Brain microvascular endothelial cell (primary cell): ENCODE results near the gene PTBP1.

Experiments
- DNase-seq: peaks from one replicate; pipeline ENCODE4 v3.0.0-alpha.2; 2020
- H3K27ac ChIP-seq: fragments of 250-450 bp; sonication (Bioruptor Pico); 2 replicates; pipeline ENCODE4 v1.5.1; 2020; ENCODE audit warnings: mild to moderate bottlenecking, moderate library complexity
- H3K27me3 ChIP-seq: fragments of 250-450 bp; sonication (Bioruptor Pico); replicated peaks from 2 replicates; pipeline ENCODE4 v1.5.1; 2020; ENCODE audit warnings: mild to moderate bottlenecking
- H3K36me3 ChIP-seq: fragments of 250-450 bp; sonication (Bioruptor Pico); replicated peaks from 2 replicates; pipeline ENCODE4 v1.5.1; 2020; ENCODE audit warnings: mild to moderate bottlenecking
- H3K4me3 ChIP-seq: 2 replicates; pipeline ENCODE4 v1.5.1; 2011; ENCODE audit warnings: low read depth, mild to moderate bottlenecking, control low read depth, low read length, moderate library complexity
- in situ Hi-C: cut with HindIII; loops from 2 replicates; pipeline ENCODE4 v1.10.0; 2017; ENCODE audit warnings: low sequenced_read_pairs, low pct_ligation_motif_present
- TF ChIP-seq, protein P1 (sequence below): IDR thresholded peaks from 2 replicates; pipeline ENCODE4 v1.5.1; 2011; ENCODE audit warnings: low read depth, mild to moderate bottlenecking, moderate library complexity, low read length, control low read depth, inconsistent platforms; ENCODE audit errors: missing control alignments

PTBP1 gene

DNA sequence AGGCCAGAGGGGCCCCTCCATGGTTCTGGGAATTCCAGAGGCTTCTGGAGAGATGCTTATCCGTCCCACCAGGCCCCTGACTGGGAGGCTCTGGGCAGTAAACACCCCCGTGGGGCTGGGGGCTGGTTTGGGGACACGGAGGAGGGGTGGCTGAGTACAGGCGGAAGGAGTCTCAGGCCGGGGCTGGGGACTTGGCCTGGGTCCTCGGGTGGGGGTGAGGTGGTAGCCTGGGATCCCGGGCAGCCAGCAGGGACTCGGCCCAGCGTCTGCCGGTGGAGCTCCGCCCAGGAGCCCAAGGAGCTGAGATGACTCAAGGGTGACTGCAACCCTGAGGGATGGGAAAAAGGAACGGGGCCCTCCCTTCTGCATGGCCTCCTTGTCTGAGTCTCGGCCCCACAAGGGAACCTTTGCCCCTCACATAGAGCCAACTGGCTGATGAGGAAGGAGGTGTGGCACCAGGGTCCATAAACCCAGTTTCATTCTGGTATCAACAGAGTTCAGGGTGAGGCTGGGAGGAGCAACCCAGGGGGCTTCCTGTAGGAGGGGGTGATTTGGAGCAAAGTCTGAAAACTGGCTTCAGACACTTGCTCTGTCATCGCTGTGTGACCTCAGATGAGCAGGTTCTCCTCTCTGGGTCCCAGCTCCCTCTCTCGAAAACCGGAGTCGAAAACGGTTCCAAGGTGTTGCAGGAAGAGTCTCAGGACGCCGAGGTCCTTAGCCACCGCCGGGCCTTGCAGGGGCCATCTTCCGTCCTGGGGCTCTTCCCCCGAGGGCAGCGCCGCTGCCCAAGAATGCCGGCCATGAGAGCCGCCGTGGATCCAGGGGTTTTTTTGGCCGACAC, 45.5 kb upstream of the PTBP1 start:
- peak; percentile 85 for DNase-seq
- H3K36me3 ChIP-seq, result no peaks in the 10 kb centered on the region
- TF ChIP-seq, protein P1, sequence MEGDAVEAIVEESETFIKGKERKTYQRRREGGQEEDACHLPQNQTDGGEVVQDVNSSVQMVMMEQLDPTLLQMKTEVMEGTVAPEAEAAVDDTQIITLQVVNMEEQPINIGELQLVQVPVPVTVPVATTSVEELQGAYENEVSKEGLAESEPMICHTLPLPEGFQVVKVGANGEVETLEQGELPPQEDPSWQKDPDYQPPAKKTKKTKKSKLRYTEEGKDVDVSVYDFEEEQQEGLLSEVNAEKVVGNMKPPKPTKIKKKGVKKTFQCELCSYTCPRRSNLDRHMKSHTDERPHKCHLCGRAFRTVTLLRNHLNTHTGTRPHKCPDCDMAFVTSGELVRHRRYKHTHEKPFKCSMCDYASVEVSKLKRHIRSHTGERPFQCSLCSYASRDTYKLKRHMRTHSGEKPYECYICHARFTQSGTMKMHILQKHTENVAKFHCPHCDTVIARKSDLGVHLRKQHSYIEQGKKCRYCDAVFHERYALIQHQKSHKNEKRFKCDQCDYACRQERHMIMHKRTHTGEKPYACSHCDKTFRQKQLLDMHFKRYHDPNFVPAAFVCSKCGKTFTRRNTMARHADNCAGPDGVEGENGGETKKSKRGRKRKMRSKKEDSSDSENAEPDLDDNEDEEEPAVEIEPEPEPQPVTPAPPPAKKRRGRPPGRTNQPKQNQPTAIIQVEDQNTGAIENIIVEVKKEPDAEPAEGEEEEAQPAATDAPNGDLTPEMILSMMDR, result no peak
- in situ Hi-C loops, result no loop called here
- peak overlapping the region; percentile 97 for H3K27ac ChIP-seq
- H3K4me3 ChIP-seq, result no peak overlapping the region
- H3K27me3 ChIP-seq, result no peaks in the 10 kb centered on the region

GRCh38 chr19:752652-753517, 44.4 kb upstream of the PTBP1 start:
- in situ Hi-C loops, result no loop called here

GRCh38 chr19:754530-754929, 42.7 kb upstream of the PTBP1 start:
- in situ Hi-C loops, result no loop called here
- TF ChIP-seq, protein P1, result no peak
- Histone ChIP-seq H3K27me3 (no peaks in the 10 kb centered on the region), H3K27ac (no peak overlapping the region), H3K36me3 (no peaks in the 10 kb centered on the region), H3K4me3 (no peak overlapping the region)
- no peak for DNase-seq

More at GRCh38 chr19:752652-753517, 44.4 kb upstream of the PTBP1 start:
- TF ChIP-seq, protein P1, result no peak
- H3K27me3 ChIP-seq, result no peaks in the 10 kb centered on the region
- H3K36me3 ChIP-seq, result no peaks in the 10 kb centered on the region
- H3K4me3 ChIP-seq, result no peak overlapping the region
- peak overlapping the region; percentile 97 for H3K27ac ChIP-seq
- DNase-seq, result peak; percentile 84

DNA sequence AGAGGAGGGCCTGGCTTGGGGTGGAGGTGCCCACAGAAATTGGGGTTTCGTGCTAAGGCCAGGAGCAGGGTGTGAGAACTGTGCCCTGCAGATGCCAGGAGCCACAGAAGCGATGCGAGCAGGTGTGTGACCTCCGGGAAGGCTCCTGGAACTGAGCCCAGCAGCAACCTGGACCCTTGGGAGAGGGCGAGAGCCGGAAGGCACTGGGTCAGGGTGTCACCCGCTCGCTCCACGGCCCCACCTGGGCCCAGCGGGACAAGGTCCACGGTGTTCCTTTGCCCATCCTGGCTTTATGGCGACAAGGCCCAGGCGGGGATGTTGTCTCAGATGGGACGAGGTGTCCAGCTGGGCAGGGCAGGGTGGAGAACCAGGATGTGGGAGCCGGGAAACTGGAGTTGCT, 42.2 kb upstream of the PTBP1 start:
- TF ChIP-seq, protein P1, result no peak
- H3K4me3 ChIP-seq, result no peak overlapping the region
- no peak overlapping the region for H3K27ac ChIP-seq
- no peaks in the 10 kb centered on the region for H3K36me3 ChIP-seq
- DNase-seq, result no peak
- no peaks in the 10 kb centered on the region for H3K27me3 ChIP-seq
- in situ Hi-C loops, result no loop called here

- in situ Hi-C loops, result no loop called here
- DNase-seq, result peak; percentile 62
- TF ChIP-seq, protein P1, result no peak
Measured at GRCh38 chr19:756236-756635, 41.0 kb upstream of the PTBP1 start.

More at GRCh38 chr19:756236-756635, 41.0 kb upstream of the PTBP1 start:
- H3K27ac ChIP-seq, result no peak overlapping the region
- H3K36me3 ChIP-seq, result no peaks in the 10 kb centered on the region
- H3K4me3 ChIP-seq, result no peak overlapping the region
- H3K27me3 ChIP-seq, result no peaks in the 10 kb centered on the region
